Naive thymus-derived CD8-positive, alpha-beta T cell (primary cell): Measurements from ENCODE around the gene ANAPC4. TPM values are rescaled to one million over a fixed set of nuclear protein-coding genes. Genes with fewer than 3 reads are reported as not detected.

Experiments
- ATAC-seq, 2 donors: fragments of 150-1000 bp; cut with Tn5 transposase in 1 of 2; sonication (Bioruptor Pico), chemical (Tn5 transposase) in 1 of 2; 1 replicate in 1 of 2; 2 replicates in 1 of 2; pipeline ENCODE4 v1.10.0; 2021; ENCODE audit warnings: mild to moderate bottlenecking in 2 of 2, moderate library complexity in 2 of 2
- POLR2A ChIA-PET: fragments of 350-600 bp; sonication (Branson Sonifier 250); formaldehyde crosslinking; loops from one replicate; lab custom pipeline; 2021; ENCODE audit warnings: antibody characterized with exemption; lab: Charles Lee
- DNase-seq, 10 donors: peaks; one replicate each; pipeline versions ENCODE4 v3.0.0 to v3.0.0-alpha.2; 2020 to 2022
- H3K27ac Mint-ChIP-seq, 10 donors: one replicate each; pipeline ENCODE4 v1.8.0; 2020 to 2022; ENCODE audit warnings: mild to moderate bottlenecking in 10 of 10, mixed read lengths in 10 of 10, moderate library complexity in 4 of 10, inconsistent platforms in 1 of 10
- H3K27me3 Mint-ChIP-seq, 5 donors: one replicate each; pipeline ENCODE4 v1.8.0; 2021 to 2022; ENCODE audit warnings: mixed read lengths in 5 of 5
- H3K36me3 Mint-ChIP-seq, 3 donors: one replicate each; pipeline ENCODE4 v1.8.0; 2020 to 2022; ENCODE audit warnings: mixed read lengths in 3 of 3, mild to moderate bottlenecking in 2 of 3, inconsistent platforms in 1 of 3
- H3K4me1 Mint-ChIP-seq, 4 donors: one replicate each; pipeline ENCODE4 v1.8.0; 2021 to 2022; ENCODE audit warnings: mixed read lengths in 4 of 4
- H3K4me3 Mint-ChIP-seq, 10 donors: one replicate each; pipeline ENCODE4 v1.8.0; 2020 to 2022; ENCODE audit warnings: mild to moderate bottlenecking in 10 of 10, mixed read lengths in 10 of 10, moderate library complexity in 6 of 10, inconsistent platforms in 1 of 10
- H3K9me3 Mint-ChIP-seq, 9 donors: one replicate each; pipeline ENCODE4 v1.8.0; 2020 to 2022; ENCODE audit warnings: mixed read lengths in 9 of 9, mild to moderate bottlenecking in 3 of 9, inconsistent platforms in 1 of 9, moderate library complexity in 1 of 9
- polyA plus RNA-seq, 3 donors: library from polyadenylated mRNA; unstranded; fragments of 300-500 nt; fragmentation: Illumina TruSeq; gene quantifications; one replicate each; pipeline ENCODE4 v1.2.3, GENCODE V29; 2021
- total RNA-seq, 8 experiments: library from RNA in 2 of 8; stranded (reverse) in 2 of 8; gene quantifications; one replicate each; pipeline ENCODE4 v1.2.3 and lab custom pipeline; 2021 to 2026

Gene ANAPC4
- total and polyA plus RNA-seq, 5 experiments from 2014 or later, result 16.3 to 55.8 (median 19.1) TPM

DNA sequence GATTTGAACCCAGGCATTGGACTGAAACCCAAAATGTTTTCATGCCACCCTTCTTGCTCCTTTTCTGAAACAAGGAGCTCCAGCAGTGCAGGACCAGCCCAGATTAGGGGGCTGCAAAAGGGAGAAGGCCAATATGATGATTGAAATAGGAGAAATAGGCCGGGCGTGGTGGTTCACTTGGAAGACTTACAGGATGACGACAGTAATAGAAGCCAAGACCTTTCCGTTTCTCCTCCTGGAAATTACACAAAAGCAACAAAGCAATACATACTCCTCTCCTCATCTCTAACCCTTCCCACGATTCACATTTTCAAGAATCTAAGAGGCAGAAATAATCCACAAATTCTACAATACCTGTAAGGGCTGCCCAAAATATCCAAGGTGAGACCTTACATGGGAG, 90.8 kb downstream of the ANAPC4 start:
- POLR2A ChIA-PET, result no interaction called here
- Mint-ChIP-seq H3K27me3 (peaks cover 0 to 4% (median 0%) of the 10 kb centered on the region in 5 donors), H3K4me1 (peaks cover 0 to 2% (median 0%) of the 10 kb centered on the region in 4 donors), H3K4me3 (no peak overlapping the region), H3K27ac (no peak overlapping the region), H3K9me3 (peaks cover 0 to 13% (median 6%) of the 10 kb centered on the region in 9 donors), H3K36me3 (peaks cover 5 to 12% (median 9%) of the 10 kb centered on the region in 3 donors)
- ATAC-seq, result no peak
- DNase-seq, result no peak

Other genes starting within 250 kb of the ANAPC4 start
- gene SEPSECS, start 216.8 kb upstream of the ANAPC4 start, total RNA-seq, result 10 to 100 TPM; 16.9 to 17.2 TPM
- gene SEPSECS, start 216.8 kb upstream of the ANAPC4 start, polyA plus RNA-seq, result 1 to 10 TPM; 1.7 to 2.3 (median 2.0) TPM
- gene PI4K2B, start 143.2 kb upstream of the ANAPC4 start, total RNA-seq, result 10 to 100 TPM; 13.2 to 14.4 TPM
- 1 to 10 TPM; 6.8 to 8.6 (median 7.0) TPM for gene PI4K2B, start 143.2 kb upstream of the ANAPC4 start, polyA plus RNA-seq
- 10 to 100 TPM; 14.0 to 14.6 TPM for gene ZCCHC4, start 64.5 kb upstream of the ANAPC4 start, total RNA-seq
- gene ZCCHC4, start 64.5 kb upstream of the ANAPC4 start, polyA plus RNA-seq, result 10 to 100 TPM in 1 of 3 donors, 1 to 10 TPM in 2; 5.9 to 10.4 (median 6.3) TPM